WTC11 (cell line): ENCODE data around the gene TEX14. TPM values are rescaled to one million over a fixed set of nuclear protein-coding genes. Genes with fewer than 3 reads are reported as not detected.

Experiments
- ATAC-seq: fragments of 200-7000 bp; cut with Tn5 transposase; 2 replicates; pipeline ENCODE4 v1.10.0; 2021; ENCODE audit warnings: mild to moderate bottlenecking, moderate library complexity
- CTCF ChIA-PET: fragments of 300-600 bp; sonication (Branson Sonifier 250); formaldehyde crosslinking; loops from one replicate; lab custom pipeline; 2021; ENCODE audit warnings: antibody characterized with exemption; lab: Charles Lee
- POLR2A ChIA-PET: fragments of 350-600 bp; sonication (Branson Sonifier 250); formaldehyde crosslinking; loops from one replicate; lab custom pipeline; 2021; ENCODE audit warnings: antibody characterized with exemption; lab: Charles Lee
- DNase-seq: peaks from one replicate; pipeline ENCODE4 v3.0.0; 2021; ENCODE audit warnings: low spot score
- H3K27ac Mint-ChIP-seq: 2 replicates; pipeline ENCODE4 v1.8.0; 2021; ENCODE audit warnings: mixed read lengths
- H3K27me3 Mint-ChIP-seq: 2 replicates; pipeline ENCODE4 v1.8.0; 2021; ENCODE audit warnings: low read depth, mild to moderate bottlenecking, moderate library complexity, mixed read lengths
- H3K36me3 Mint-ChIP-seq: 2 replicates; pipeline ENCODE4 v1.8.0; 2021; ENCODE audit warnings: mixed read lengths
- H3K4me1 Mint-ChIP-seq: 2 replicates; pipeline ENCODE4 v1.8.0; 2022; ENCODE audit warnings: mixed read lengths
- H3K4me3 Mint-ChIP-seq: 2 replicates; pipeline ENCODE4 v1.8.0; 2021; ENCODE audit warnings: mild to moderate bottlenecking, moderate library complexity, mixed read lengths
- H3K9me3 Mint-ChIP-seq: 2 replicates; pipeline ENCODE4 v1.8.0; 2021; ENCODE audit warnings: mixed read lengths
- ATF1 ChIP-seq: sonication (generic); formaldehyde crosslinking; IDR thresholded peaks from 2 replicates; pipeline ENCODE4 v1.8.1; 2023; ENCODE audit warnings: mild to moderate bottlenecking, moderate library complexity, missing genetic modification reagents
- ATF3 ChIP-seq: sonication (generic); formaldehyde crosslinking; conservative IDR thresholded peaks from 2 replicates; pipeline ENCODE4 v1.8.1; 2022; ENCODE audit warnings: mild to moderate bottlenecking, missing genetic modification reagents
- CBFB ChIP-seq: sonication (generic); formaldehyde crosslinking; IDR thresholded peaks from 2 replicates; pipeline ENCODE4 v1.8.1; 2022; ENCODE audit warnings: mild to moderate bottlenecking, low read depth, missing genetic modification reagents
- CDX4 ChIP-seq: fragments of 250-450 bp; sonication (Bioruptor Pico); IDR thresholded peaks from 2 replicates; pipeline ENCODE4 v1.9.0; 2021; ENCODE audit warnings: moderate library complexity, mild to moderate bottlenecking, inconsistent platforms, borderline replicate concordance
- CREM ChIP-seq: sonication (generic); formaldehyde crosslinking; IDR thresholded peaks from 2 replicates; pipeline ENCODE4 v1.8.1; 2022; ENCODE audit warnings: mild to moderate bottlenecking, missing genetic modification reagents, moderate library complexity
- E2F1 ChIP-seq: sonication (generic); formaldehyde crosslinking; IDR thresholded peaks from 2 replicates; pipeline ENCODE4 v1.8.0; 2022; ENCODE audit warnings: mild to moderate bottlenecking, missing genetic modification reagents
- E2F5 ChIP-seq: sonication (generic); formaldehyde crosslinking; IDR thresholded peaks from 2 replicates; pipeline ENCODE4 v1.8.1; 2022; ENCODE audit warnings: mild to moderate bottlenecking, moderate library complexity, missing genetic modification reagents
- EMX1 ChIP-seq: fragments of 250-450 bp; sonication (Bioruptor Pico); IDR thresholded peaks from 2 replicates; pipeline ENCODE4 v1.8.0; 2021; ENCODE audit warnings: mild to moderate bottlenecking
- ESRRA ChIP-seq: sonication (generic); formaldehyde crosslinking; IDR thresholded peaks from 2 replicates; pipeline ENCODE4 v1.8.1; 2022; ENCODE audit warnings: mild to moderate bottlenecking, missing genetic modification reagents, borderline replicate concordance
- FOXJ3 ChIP-seq: sonication (generic); formaldehyde crosslinking; IDR thresholded peaks from 2 replicates; pipeline ENCODE4 v1.9.0; 2021; ENCODE audit warnings: missing genetic modification reagents, mild to moderate bottlenecking, borderline replicate concordance
- IRF2 ChIP-seq: sonication (generic); formaldehyde crosslinking; IDR thresholded peaks from 2 replicates; pipeline ENCODE4 v1.8.0; 2022; ENCODE audit warnings: low read depth, missing genetic modification reagents, borderline replicate concordance
- MLX ChIP-seq: sonication (generic); formaldehyde crosslinking; IDR thresholded peaks from 2 replicates; pipeline ENCODE4 v1.8.1; 2023; ENCODE audit warnings: mild to moderate bottlenecking, missing genetic modification reagents, moderate library complexity
- NR1H2 ChIP-seq: sonication (generic); formaldehyde crosslinking; IDR thresholded peaks from 2 replicates; pipeline ENCODE4 v1.9.0; 2021; ENCODE audit warnings: mild to moderate bottlenecking, moderate library complexity, missing genetic modification reagents
- OVOL2 ChIP-seq: fragments of 250-450 bp; sonication (Bioruptor Pico); IDR thresholded peaks from 2 replicates; pipeline ENCODE4 v1.9.0; 2021; ENCODE audit warnings: mild to moderate bottlenecking, borderline replicate concordance
- PREB ChIP-seq: sonication (generic); formaldehyde crosslinking; IDR thresholded peaks from 2 replicates; pipeline ENCODE4 v1.8.1; 2022; ENCODE audit warnings: mild to moderate bottlenecking, missing genetic modification reagents, moderate library complexity, borderline replicate concordance
- RORB ChIP-seq: fragments of 250-450 bp; sonication (Bioruptor Pico); IDR thresholded peaks from 2 replicates; pipeline ENCODE4 v1.9.0; 2021; ENCODE audit warnings: mild to moderate bottlenecking
- USF2 ChIP-seq: sonication (generic); formaldehyde crosslinking; IDR thresholded peaks from 2 replicates; pipeline ENCODE4 v1.8.1; 2023; ENCODE audit warnings: mild to moderate bottlenecking, missing genetic modification reagents, moderate library complexity
- ZMAT4 ChIP-seq: fragments of 250-450 bp; sonication (Bioruptor Pico); IDR thresholded peaks from 2 replicates; pipeline ENCODE4 v1.9.0; 2021; ENCODE audit warnings: mild to moderate bottlenecking
- ZNF138 ChIP-seq: sonication (generic); formaldehyde crosslinking; conservative IDR thresholded peaks from 2 replicates; pipeline ENCODE4 v1.8.1; 2022; ENCODE audit warnings: mild to moderate bottlenecking, moderate library complexity, missing genetic modification reagents
- ZNF219 ChIP-seq: sonication (generic); formaldehyde crosslinking; IDR thresholded peaks from 2 replicates; pipeline ENCODE4 v1.8.0; 2023; ENCODE audit warnings: missing genetic modification reagents, mild to moderate bottlenecking, borderline replicate concordance
- ZNF396 ChIP-seq: fragments of 250-450 bp; sonication (Bioruptor Pico); IDR thresholded peaks from 2 replicates; pipeline ENCODE4 v1.8.0; 2021; ENCODE audit warnings: mild to moderate bottlenecking, moderate library complexity, borderline replicate concordance
- ZNF512 ChIP-seq: sonication (generic); formaldehyde crosslinking; IDR thresholded peaks from 2 replicates; pipeline ENCODE4 v1.8.1; 2022; ENCODE audit warnings: missing genetic modification reagents, borderline replicate concordance
- total RNA-seq: library from RNA; stranded (reverse); gene quantifications from 3 replicates; pipeline ENCODE4 v1.2.3, GENCODE V29; 2021

TEX14 gene
- total RNA-seq, 1 experiment from 2014 or later, result 1.4 TPM

GRCh38 chr17:58621174-58621573, 70.7 kb downstream of the TEX14 start:
- ChIA-PET CTCF (interaction anchor here (1.0 kb wide), 1 partner anchor 33 kb away, joined by 3 read pairs; no protein-coding TSS in a partner anchor), POLR2A (no interaction called here)
- H3K4me1 Mint-ChIP-seq, result no peaks in the 10 kb centered on the region
- no peak overlapping the region for H3K4me3 Mint-ChIP-seq
- H3K27ac Mint-ChIP-seq, result no peak overlapping the region
- no peak for ATAC-seq
- no peak for DNase-seq
- H3K36me3 Mint-ChIP-seq, result no peaks in the 10 kb centered on the region
- H3K27me3 Mint-ChIP-seq, result no peaks in the 10 kb centered on the region; the same call in 1 of the 2 replicates
- TF ChIP-seq PREB, result no peak
- TF ChIP-seq IRF2 (CRISPR knock-in tag), result no peak
- TF ChIP-seq USF2 (CRISPR knock-in tag), result no peak
- TF ChIP-seq ATF1 (CRISPR knock-in tag), result no peak
- no peak for TF ChIP-seq NR1H2 (CRISPR knock-in tag)
- no peak for TF ChIP-seq EMX1 (CRISPR knock-in tag)
- no peak for TF ChIP-seq CBFB (CRISPR knock-in tag)
- no peak for TF ChIP-seq ATF3 (CRISPR knock-in tag)
- no peak for TF ChIP-seq ESRRA
- no peak for TF ChIP-seq CREM (CRISPR knock-in tag)
- TF ChIP-seq RORB (CRISPR knock-in tag), result no peak
- no peak for TF ChIP-seq ZNF396 (CRISPR knock-in tag)
- TF ChIP-seq CDX4 (CRISPR knock-in tag), result no peak
- TF ChIP-seq E2F5 (CRISPR knock-in tag), result no peak
- no peaks in the 10 kb centered on the region for H3K9me3 Mint-ChIP-seq

- Mint-ChIP-seq H3K9me3 (no peaks in the 10 kb centered on the region), H3K4me3 (no peak overlapping the region), H3K36me3 (no peaks in the 10 kb centered on the region), H3K27me3 (no peaks in the 10 kb centered on the region), H3K27ac (no peak overlapping the region), H3K4me1 (peaks cover 9% of the 10 kb centered on the region)
- no peak for ATAC-seq
- POLR2A ChIA-PET, result interaction anchor here (1.2 kb wide), 1 partner anchor 14 kb away, joined by 3 read pairs; no protein-coding TSS in a partner anchor
- DNase-seq, result no peak
- TF ChIP-seq ZNF512 (no peak), MLX (CRISPR knock-in tag) (no peak), ZMAT4 (CRISPR knock-in tag) (no peak), ATF3 (CRISPR knock-in tag) (no peak), ZNF138 (CRISPR knock-in tag) (no peak), OVOL2 (CRISPR knock-in tag) (no peak), FOXJ3 (CRISPR knock-in tag) (no peak), ZNF219 (CRISPR knock-in tag) (no peak), CBFB (CRISPR knock-in tag) (no peak), E2F1 (CRISPR knock-in tag) (no peak)
- CTCF ChIA-PET, result interaction anchor here (0.6 kb wide), 1 partner anchor 11 kb away, joined by 3 read pairs; no protein-coding TSS in a partner anchor
Measured at GRCh38 chr17:58618336-58618735, 73.5 kb downstream of the TEX14 start.
